Transverse colon (tissue), 4 donors: ENCODE data around the gene ZNF91. TPM values are rescaled to one million over a fixed set of nuclear protein-coding genes. Genes with fewer than 3 reads are reported as not detected.
A peak's percentile ranks its signal among the peaks of the same experiment; 100 is the strongest.
"Not testable (repeated sequence)": the region's sequence is repeated elsewhere in the genome, so short reads cannot be mapped to it uniquely, and the experiment has no call there.

Source experiments
- DNase-seq: peaks from one replicate; pipeline ENCODE4 v3.0.0-alpha.2; 2019
- H3K27ac ChIP-seq, 4 donors: fragments of 200-600 bp; sonication (generic); 2 replicates each; pipeline ENCODE4 v1.5.1; 2016 to 2018; ENCODE audit warnings: inconsistent platforms in 4 of 4
- H3K27me3 ChIP-seq: fragments of 200-600 bp; sonication (generic); 2 replicates; pipeline ENCODE4 v1.5.1; 2017; ENCODE audit warnings: inconsistent platforms
- H3K36me3 ChIP-seq, 4 donors: fragments of 200-600 bp; sonication (generic); 2 replicates each; pipeline ENCODE4 v1.5.1; 2017 to 2019; ENCODE audit warnings: inconsistent platforms in 4 of 4
- H3K4me1 ChIP-seq, 4 donors: fragments of 200-600 bp; sonication (generic); 2 replicates each; pipeline ENCODE4 v1.5.1; 2017 to 2020; ENCODE audit warnings: inconsistent platforms in 4 of 4
- H3K4me3 ChIP-seq, 4 donors: fragments of 200-600 bp; sonication (generic); 1 replicate in 1 of 4; 2 replicates in 3 of 4; pipeline versions ENCODE4 v1.5.1 to v1.6.1; 2017 to 2019; ENCODE audit warnings: inconsistent platforms in 4 of 4
- H3K9me3 ChIP-seq, 2 donors: fragments of 200-600 bp; sonication (generic); 2 replicates each; pipeline ENCODE4 v1.5.1; 2017 to 2019; ENCODE audit warnings: inconsistent platforms in 2 of 2
- CTCF ChIP-seq, 5 experiments: fragments of 200-600 bp in 3 of 5; fragments of 450-650 bp in 2 of 5; sonication (generic) in 3 of 5; IDR thresholded peaks; 1 replicate in 2 of 5; 2 replicates in 3 of 5; pipeline ENCODE4 v1.5.1; 2016 to 2017; ENCODE audit warnings: antibody characterized with exemption in 5 of 5, inconsistent platforms in 3 of 5, mild to moderate bottlenecking in 2 of 5, moderate library complexity in 1 of 5
- EP300 ChIP-seq: sonication (generic); formaldehyde crosslinking; IDR thresholded peaks from one replicate; pipeline ENCODE4 v1.6.1; 2017; ENCODE audit warnings: antibody characterized with exemption, low read depth
- POLR2A ChIP-seq: fragments of 450-650 bp; IDR thresholded peaks from one replicate; pipeline ENCODE4 v1.6.1; 2016; ENCODE audit warnings: antibody characterized with exemption, mild to moderate bottlenecking, moderate library complexity
- POLR2AphosphoS5 ChIP-seq, 3 donors: sonication (generic); formaldehyde crosslinking; IDR thresholded peaks; one replicate each; pipeline ENCODE4 v1.6.1; 2016; ENCODE audit warnings: antibody characterized with exemption in 3 of 3
- WGBS, 2 donors: methylation state at CpG; one replicate each; pipeline ENCODE4 v1.1.5; 2018; ENCODE audit warnings: low coverage in 1 of 2; 5-methylcytosine and 5-hydroxymethylcytosine counted together
- in situ Hi-C, 4 donors: fragments of 200-750 bp; cut with MboI; loops; one replicate each; pipeline versions ENCODE4 v1.15.0 to v1.15.1; 2017; ENCODE audit warnings: low sequenced_read_pairs in 3 of 4, low pct_ligation_motif_present in 1 of 4, low pct_unique_long_range_greater_than_20kb in 1 of 4
- intact Hi-C: fragments of 100-400 bp; cut with DNase I; formaldehyde crosslinking; loops from one replicate; pipeline ENCODE4 v1.15.1; 2023; ENCODE audit warnings: low total_unique reads
- total RNA-seq, 4 donors: library from RNA; depleted of rRNA; stranded (reverse); fragments of >200 nt; gene quantifications; one replicate each; pipeline ENCODE4 v1.1.0, GENCODE V29; 2016

The ZNF91 gene
- total RNA-seq, 4 donors from 2014 or later = 93.9 to 236 (median 157) TPM

GRCh38 chr19:23437901-23438300, 42.6 kb upstream of the ZNF91 start:
- intact Hi-C loops (no loop called here), in situ Hi-C loops (no loop called here)
- WGBS, 2 donors = 50 to 71% methylated on average over 2 to 4 of the region's 4 CpGs
- no peak overlapping the region for H3K27ac ChIP-seq
- TF ChIP-seq CTCF (IDR thresholded peaks at IDR 0.05) (no peak), EP300 (no peak), POLR2A (no peak), POLR2AphosphoS5 (IDR thresholded peaks at IDR 0.05) (no peak)
- peaks cover 16 to 18% of the 10 kb centered on the region in 2 donors for H3K9me3 ChIP-seq
- H3K27me3 ChIP-seq = no peaks in the 10 kb centered on the region
- H3K4me3 ChIP-seq = no peak overlapping the region
- H3K36me3 ChIP-seq = no peaks in the 10 kb centered on the region
- no peak for DNase-seq
- H3K4me1 ChIP-seq = no peaks in the 10 kb centered on the region

- TF ChIP-seq EP300 (no peak), POLR2A (no peak), CTCF (IDR thresholded peaks at IDR 0.05) (peak in 3 of 5 experiments; percentile 15 to 25 (median 19)), POLR2AphosphoS5 (IDR thresholded peaks at IDR 0.05) (no peak)
- no peaks in the 10 kb centered on the region for H3K4me1 ChIP-seq
- intact Hi-C loops (no loop called here), in situ Hi-C loops (no loop called here)
- peaks cover 16 to 18% of the 10 kb centered on the region in 2 donors for H3K9me3 ChIP-seq
- H3K36me3 ChIP-seq = no peaks in the 10 kb centered on the region
- WGBS, 2 donors = 81 to 82% methylated on average over 3 to 4 of the region's 4 CpGs
- H3K4me3 ChIP-seq = no peak overlapping the region
- no peak for DNase-seq
- H3K27me3 ChIP-seq = no peaks in the 10 kb centered on the region
- H3K27ac ChIP-seq = no peak overlapping the region
Observed at GRCh38 chr19:23436944-23437343, 41.7 kb upstream of the ZNF91 start.

DNA sequence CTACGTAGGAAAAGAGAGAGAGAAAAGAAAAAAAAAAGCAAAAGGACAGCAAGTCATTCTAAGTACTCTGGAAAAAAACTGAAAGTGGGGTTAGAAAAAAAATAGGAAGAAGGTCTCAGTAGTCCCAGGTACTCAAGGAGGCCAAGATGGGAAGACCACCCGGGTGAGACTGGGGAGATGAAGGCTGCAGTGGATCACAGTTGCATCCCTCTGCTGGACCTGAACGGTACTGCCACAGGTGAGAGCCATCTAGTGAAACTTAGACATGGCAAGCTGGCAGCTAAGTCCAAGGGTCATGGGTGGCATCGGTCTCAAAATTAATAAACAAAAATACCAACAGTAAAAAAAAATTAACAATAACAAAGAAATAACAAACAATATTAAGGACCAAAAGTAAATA, 41.0 kb upstream of the ZNF91 start:
- H3K36me3 ChIP-seq = no peaks in the 10 kb centered on the region
- DNase-seq = no peak
- no peak overlapping the region for H3K4me3 ChIP-seq
- no peaks in the 10 kb centered on the region for H3K27me3 ChIP-seq
- no peaks in the 10 kb centered on the region for H3K4me1 ChIP-seq
- TF ChIP-seq EP300 (no peak), CTCF (IDR thresholded peaks at IDR 0.05) (peak in 3 of 5 experiments; percentile 18 to 28 (median 20))
- in situ Hi-C loops (no loop called here), intact Hi-C loops (no loop called here)
- WGBS, 2 donors = 78% methylated on average over 4 of the region's 4 CpGs
- no peak overlapping the region for H3K27ac ChIP-seq
- H3K9me3 ChIP-seq = peaks cover 16 to 17% of the 10 kb centered on the region in 2 donors

DNA sequence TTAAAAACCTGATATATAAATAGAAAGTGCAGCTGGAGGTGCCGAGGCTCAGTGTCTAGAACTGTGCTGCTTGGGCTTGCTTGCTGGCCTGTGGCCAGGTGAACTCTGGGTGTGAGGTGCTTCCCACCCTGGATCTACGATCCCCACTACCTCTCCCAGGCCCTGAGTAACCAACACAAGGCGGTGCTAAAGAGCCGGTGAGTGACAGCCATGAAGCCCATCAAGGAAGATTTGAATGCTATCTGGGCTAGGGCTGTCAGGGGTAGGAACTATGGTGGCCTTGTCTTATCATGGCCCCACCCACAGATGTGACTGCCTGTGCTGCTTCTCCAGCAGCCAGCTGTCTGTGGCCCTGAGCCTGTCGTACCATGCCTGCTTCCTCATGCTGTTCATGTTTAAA, 25.6 kb upstream of the ZNF91 start:
- no peak for DNase-seq
- TF ChIP-seq CTCF (IDR thresholded peaks at IDR 0.05) (no peak), POLR2A (no peak), EP300 (no peak), POLR2AphosphoS5 (IDR thresholded peaks at IDR 0.05) (no peak)
- no peak overlapping the region for H3K4me3 ChIP-seq
- peaks cover 0 to 1% (median 0%) of the 10 kb centered on the region in 4 donors for H3K4me1 ChIP-seq
- no peaks in the 10 kb centered on the region for H3K36me3 ChIP-seq
- H3K27ac ChIP-seq = no peak overlapping the region
- H3K9me3 ChIP-seq = no peaks in the 10 kb centered on the region
- H3K27me3 ChIP-seq = no peaks in the 10 kb centered on the region
- in situ Hi-C loops (no loop called here), intact Hi-C loops (no loop called here)
- 66% methylated on average over 5 of the region's 5 CpGs; no CpG with 5 or more reads in 1 of the 2 donors for WGBS, 2 donors

- H3K9me3 ChIP-seq, H3K4me3 ChIP-seq, intact Hi-C loops, in situ Hi-C loops, H3K36me3 ChIP-seq, DNase-seq, H3K27ac ChIP-seq, H3K27me3 ChIP-seq: not testable (repeated sequence)
- WGBS, 2 donors = 93% methylated on average over 34 of the region's 38 CpGs; no CpG with 5 or more reads in 1 of the 2 donors
- peaks cover 0 to 15% (median 7%) of the 10 kb centered on the region in 4 donors for H3K4me1 ChIP-seq
Observed at GRCh38 chr19:23419261-23419660, 24.0 kb upstream of the ZNF91 start.
